Naive thymus-derived CD4-positive, alpha-beta T cell (primary cell): Measurements from ENCODE around the gene FGFR2. TPM values are rescaled to one million over a fixed set of nuclear protein-coding genes. Genes with fewer than 3 reads are reported as not detected.

Experiments
- ATAC-seq: fragments of 150-1000 bp; cut with Tn5 transposase; 2 replicates; pipeline ENCODE4 v1.10.0; 2021; ENCODE audit warnings: mild to moderate bottlenecking, moderate library complexity
- CTCF ChIA-PET: fragments of 350-600 bp; sonication (Branson Sonifier 250); formaldehyde crosslinking; loops from one replicate; lab custom pipeline; 2021; ENCODE audit warnings: antibody characterized with exemption; lab: Charles Lee
- POLR2A ChIA-PET: fragments of 350-600 bp; sonication (Branson Sonifier 250); formaldehyde crosslinking; loops from one replicate; lab custom pipeline; 2021; ENCODE audit warnings: antibody characterized with exemption, inconsistent platforms; lab: Charles Lee
- DNase-seq, 9 donors: peaks; one replicate each; pipeline versions ENCODE4 v3.0.0 to v3.0.0-alpha.2; 2020 to 2022; ENCODE audit warnings: mixed read lengths in 1 of 9
- H3K27ac ChIP-seq: one replicate; pipeline ENCODE4 v1.7.0; 2013; ENCODE audit warnings: mild to moderate bottlenecking, low read depth, low read length, moderate library complexity
- H3K27me3 ChIP-seq, 2 donors: one replicate each; pipeline ENCODE4 v1.7.0; 2013; ENCODE audit warnings: low read length in 2 of 2, mild to moderate bottlenecking in 2 of 2, moderate library complexity in 2 of 2; ENCODE audit not compliant: control insufficient read depth in 2 of 2, insufficient read depth in 2 of 2
- H3K36me3 ChIP-seq, 3 experiments: 1 replicate in 2 of 3; 2 replicates in 1 of 3; pipeline ENCODE4 v1.7.0; 2013; ENCODE audit warnings: low read length in 3 of 3, mild to moderate bottlenecking in 3 of 3, moderate library complexity in 1 of 3; ENCODE audit not compliant: insufficient read depth in 3 of 3, control insufficient read depth in 2 of 3
- H3K4me1 ChIP-seq, 2 donors: one replicate each; pipeline ENCODE4 v1.7.0; 2013; ENCODE audit warnings: low read length in 2 of 2, mild to moderate bottlenecking in 2 of 2, moderate library complexity in 1 of 2; ENCODE audit not compliant: control insufficient read depth in 2 of 2, insufficient read depth in 2 of 2
- H3K4me3 ChIP-seq: 2 replicates; pipeline ENCODE4 v1.7.0; 2013; ENCODE audit warnings: mild to moderate bottlenecking, low read length
- H3K9me3 ChIP-seq, 3 experiments: 1 replicate in 2 of 3; 2 replicates in 1 of 3; pipeline ENCODE4 v1.7.0; 2013; ENCODE audit warnings: low read length in 3 of 3; ENCODE audit not compliant: control insufficient read depth in 2 of 3
- H3K27ac Mint-ChIP-seq, 9 donors: one replicate each; pipeline ENCODE4 v1.8.0; 2020 to 2022; ENCODE audit warnings: mixed read lengths in 9 of 9, mild to moderate bottlenecking in 8 of 9, moderate library complexity in 5 of 9, inconsistent platforms in 2 of 9
- H3K27me3 Mint-ChIP-seq, 5 donors: one replicate each; pipeline ENCODE4 v1.8.0; 2021 to 2022; ENCODE audit warnings: mixed read lengths in 5 of 5, mild to moderate bottlenecking in 1 of 5
- H3K36me3 Mint-ChIP-seq, 5 donors: one replicate each; pipeline ENCODE4 v1.8.0; 2020 to 2022; ENCODE audit warnings: mixed read lengths in 5 of 5, mild to moderate bottlenecking in 3 of 5, inconsistent platforms in 1 of 5
- H3K4me1 Mint-ChIP-seq, 7 donors: one replicate each; pipeline ENCODE4 v1.8.0; 2020 to 2022; ENCODE audit warnings: mixed read lengths in 7 of 7, mild to moderate bottlenecking in 3 of 7, inconsistent platforms in 1 of 7
- H3K4me3 Mint-ChIP-seq, 10 donors: one replicate each; pipeline ENCODE4 v1.8.0; 2020 to 2022; ENCODE audit warnings: mild to moderate bottlenecking in 10 of 10, mixed read lengths in 10 of 10, moderate library complexity in 6 of 10, inconsistent platforms in 2 of 10
- H3K9me3 Mint-ChIP-seq, 11 donors: one replicate each; pipeline ENCODE4 v1.8.0; 2020 to 2022; ENCODE audit warnings: mixed read lengths in 11 of 11, mild to moderate bottlenecking in 4 of 11, inconsistent platforms in 1 of 11, moderate library complexity in 1 of 11
- intact Hi-C, 2 donors: fragments of 100-400 bp; cut with micrococcal nuclease; formaldehyde crosslinking; loops; one replicate each; pipeline ENCODE4 v1.15.1; 2023
- polyA plus RNA-seq, 2 donors: library from polyadenylated mRNA; unstranded; fragments of 300-500 nt; fragmentation: Illumina TruSeq; gene quantifications; one replicate each; pipeline ENCODE4 v1.2.3, GENCODE V29; 2021
- total RNA-seq, 6 experiments: library from RNA in 5 of 6; stranded (reverse) in 5 of 6; gene quantifications; 1 replicate in 5 of 6; 2 replicates in 1 of 6; pipeline ENCODE4 v1.2.3 and lab custom pipeline; 2021 to 2026

The FGFR2 gene
- total and polyA plus RNA-seq, 7 experiments from 2014 or later: 0.88 to 1.2 TPM; not detected in 5

- Histone ChIP-seq H3K4me1 (no peaks in the 10 kb centered on the region), H3K36me3 (no peaks in the 10 kb centered on the region), H3K27ac (no peak overlapping the region), H3K9me3 (no peaks in the 10 kb centered on the region), H3K27me3 (no peaks in the 10 kb centered on the region), H3K4me3 (no peak overlapping the region)
- ChIA-PET CTCF (no interaction called here), POLR2A (no interaction called here)
- no peak overlapping the region for H3K27ac Mint-ChIP-seq
- H3K9me3 Mint-ChIP-seq: peaks cover 0 to 8% (median 0%) of the 10 kb centered on the region in 11 donors
- H3K4me3 Mint-ChIP-seq: no peak overlapping the region
- peaks cover 0 to 10% (median 3%) of the 10 kb centered on the region in 5 donors for H3K27me3 Mint-ChIP-seq
- peaks cover 0 to 2% (median 0%) of the 10 kb centered on the region in 7 donors for H3K4me1 Mint-ChIP-seq
- no peak for ATAC-seq
- no peaks in the 10 kb centered on the region for H3K36me3 Mint-ChIP-seq
- intact Hi-C loops: no loop called here
- no peak for DNase-seq
These were observed 102.5 kb downstream of the FGFR2 start for GRCh38 chr10:121495719-121496118.

- ChIA-PET POLR2A (no interaction called here), CTCF (no interaction called here)
- no peaks in the 10 kb centered on the region for H3K36me3 Mint-ChIP-seq
- DNase-seq: no peak
- Histone ChIP-seq H3K27ac (no peak overlapping the region), H3K36me3 (no peaks in the 10 kb centered on the region), H3K4me1 (no peaks in the 10 kb centered on the region), H3K4me3 (no peak overlapping the region), H3K9me3 (no peaks in the 10 kb centered on the region), H3K27me3 (no peaks in the 10 kb centered on the region)
- H3K27ac Mint-ChIP-seq: no peak overlapping the region
- no peak for ATAC-seq
- H3K9me3 Mint-ChIP-seq: peaks cover 0 to 12% (median 2%) of the 10 kb centered on the region in 11 donors
- peaks cover 0 to 2% (median 0%) of the 10 kb centered on the region in 7 donors for H3K4me1 Mint-ChIP-seq
- H3K27me3 Mint-ChIP-seq: peaks cover 0 to 14% (median 5%) of the 10 kb centered on the region in 5 donors
- intact Hi-C loops: no loop called here
- H3K4me3 Mint-ChIP-seq: no peak overlapping the region
These were observed 103.9 kb downstream of the FGFR2 start for GRCh38 chr10:121494296-121494695.

- Histone ChIP-seq H3K9me3 (no peaks in the 10 kb centered on the region), H3K4me1 (no peaks in the 10 kb centered on the region), H3K36me3 (no peaks in the 10 kb centered on the region), H3K4me3 (no peak overlapping the region), H3K27ac (no peak overlapping the region), H3K27me3 (no peaks in the 10 kb centered on the region)
- Mint-ChIP-seq H3K27me3 (peaks cover 0 to 14% (median 5%) of the 10 kb centered on the region in 5 donors), H3K36me3 (no peaks in the 10 kb centered on the region), H3K4me1 (peaks cover 0 to 2% (median 0%) of the 10 kb centered on the region in 7 donors), H3K9me3 (peaks cover 0 to 12% (median 2%) of the 10 kb centered on the region in 11 donors), H3K27ac (no peak overlapping the region), H3K4me3 (no peak overlapping the region)
- POLR2A ChIA-PET: no interaction called here
- ATAC-seq (no peak), DNase-seq (no peak)
- CTCF ChIA-PET: no interaction called here
- intact Hi-C loops: no loop called here
These were observed 104.7 kb downstream of the FGFR2 start for GRCh38 chr10:121493521-121493920.

GRCh38 chr10:121490871-121491519 lies 107.2 kb downstream of the FGFR2 start:
- no peaks in the 10 kb centered on the region for H3K4me1 ChIP-seq
- H3K36me3 Mint-ChIP-seq: no peaks in the 10 kb centered on the region
- H3K27ac Mint-ChIP-seq: no peak overlapping the region
- H3K9me3 Mint-ChIP-seq: peaks cover 0 to 14% (median 1%) of the 10 kb centered on the region in 11 donors
- no peak overlapping the region for H3K4me3 ChIP-seq
- no peaks in the 10 kb centered on the region for H3K27me3 ChIP-seq
- CTCF ChIA-PET: no interaction called here
- H3K36me3 ChIP-seq: no peaks in the 10 kb centered on the region
- no peak overlapping the region for H3K4me3 Mint-ChIP-seq
- H3K27ac ChIP-seq: no peak overlapping the region
- POLR2A ChIA-PET: no interaction called here
- H3K27me3 Mint-ChIP-seq: peaks cover 0 to 14% (median 8%) of the 10 kb centered on the region in 5 donors
- no peak for DNase-seq
- no peak for ATAC-seq
- intact Hi-C loops: no loop called here
- H3K9me3 ChIP-seq: no peaks in the 10 kb centered on the region
- peaks cover 0 to 2% (median 0%) of the 10 kb centered on the region in 7 donors for H3K4me1 Mint-ChIP-seq

- ATAC-seq (no peak), DNase-seq (no peak)
- ChIA-PET CTCF (no interaction called here), POLR2A (no interaction called here)
- no peak overlapping the region for H3K4me3 Mint-ChIP-seq
- H3K9me3 ChIP-seq: no peaks in the 10 kb centered on the region
- no peak overlapping the region for H3K4me3 ChIP-seq
- H3K36me3 ChIP-seq: no peaks in the 10 kb centered on the region
- H3K27me3 ChIP-seq: no peaks in the 10 kb centered on the region
- no peak overlapping the region for H3K27ac Mint-ChIP-seq
- no peak overlapping the region for H3K27ac ChIP-seq
- no peaks in the 10 kb centered on the region for H3K36me3 Mint-ChIP-seq
- intact Hi-C loops: no loop called here
- H3K9me3 Mint-ChIP-seq: peaks cover 0 to 7% (median 2%) of the 10 kb centered on the region in 11 donors
- peaks cover 0 to 9% (median 6%) of the 10 kb centered on the region in 5 donors for H3K27me3 Mint-ChIP-seq
- H3K4me1 ChIP-seq: no peaks in the 10 kb centered on the region
- H3K4me1 Mint-ChIP-seq: peaks cover 0 to 3% (median 0%) of the 10 kb centered on the region in 7 donors
These were observed 112.7 kb downstream of the FGFR2 start for GRCh38 chr10:121485436-121486139.

- H3K4me3 Mint-ChIP-seq: no peak overlapping the region
These were observed 113.4 kb downstream of the FGFR2 start for GRCh38 chr10:121484816-121485215.

More at GRCh38 chr10:121484816-121485215, 113.4 kb downstream of the FGFR2 start:
- peaks cover 0 to 9% (median 6%) of the 10 kb centered on the region in 5 donors for H3K27me3 Mint-ChIP-seq
- Histone ChIP-seq H3K4me3 (no peak overlapping the region), H3K36me3 (no peaks in the 10 kb centered on the region), H3K27ac (no peak overlapping the region), H3K4me1 (no peaks in the 10 kb centered on the region), H3K27me3 (no peaks in the 10 kb centered on the region), H3K9me3 (no peaks in the 10 kb centered on the region)
- H3K4me1 Mint-ChIP-seq: peaks cover 0 to 3% (median 0%) of the 10 kb centered on the region in 7 donors
- no peak for ATAC-seq
- DNase-seq: no peak
- H3K27ac Mint-ChIP-seq: no peak overlapping the region
- intact Hi-C loops: no loop called here
- ChIA-PET POLR2A (no interaction called here), CTCF (no interaction called here)
- H3K9me3 Mint-ChIP-seq: peaks cover 0 to 6% (median 2%) of the 10 kb centered on the region in 11 donors
- no peaks in the 10 kb centered on the region for H3K36me3 Mint-ChIP-seq
